Stimulated activated CD4-positive, alpha-beta T cell treated with anti-CD3 and anti-CD28 coated beads, TNF-alpha, amount 100 ng/mL, for 48 hours (primary cell): ENCODE measurements around the gene TTC23.
"Not testable (repeated sequence)": the region's sequence is repeated elsewhere in the genome, so short reads cannot be mapped to it uniquely, and the experiment has no call there.

Experiments used
- DNase-seq, 3 donors: peaks; one replicate each; pipeline ENCODE4 v3.0.0-alpha.2; 2020; ENCODE audit warnings: low read depth in 3 of 3

TTC23 gene

DNA sequence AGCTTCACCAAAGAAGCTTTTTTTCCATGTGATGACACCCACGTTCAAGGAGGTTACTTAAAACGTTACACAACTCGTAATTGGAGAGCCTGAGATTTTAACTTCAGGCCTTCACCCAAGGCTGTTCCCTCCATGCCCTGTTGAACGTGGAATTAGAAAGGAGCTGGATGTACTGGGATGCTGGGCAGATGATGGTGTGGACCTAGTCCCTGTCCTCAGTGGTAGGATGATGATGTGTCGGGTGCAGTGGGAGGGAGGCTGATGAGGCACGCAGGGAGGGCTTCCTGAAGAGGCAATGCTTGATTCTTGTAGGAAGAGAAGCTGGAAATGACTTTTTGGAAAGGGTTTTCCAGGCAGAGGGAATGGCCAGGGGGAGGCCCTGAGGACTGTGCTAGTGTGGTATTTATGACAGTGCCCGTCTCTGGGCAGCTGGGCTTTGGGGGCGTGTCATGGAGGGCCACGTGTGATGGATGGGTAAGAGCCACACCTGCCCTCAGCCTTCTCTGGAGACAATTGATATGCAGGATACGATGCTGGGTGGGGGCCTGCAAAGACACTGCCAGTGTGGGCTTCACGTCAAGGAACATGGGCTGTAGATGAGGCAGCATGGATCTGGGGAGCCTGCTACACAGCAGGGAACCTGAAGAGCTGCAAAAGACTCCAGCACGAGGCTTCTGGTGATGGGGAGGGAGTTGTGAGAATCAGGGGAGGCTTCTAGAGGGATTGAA, 129.2 kb downstream of the TTC23 start:
- no peak for DNase-seq

DNA sequence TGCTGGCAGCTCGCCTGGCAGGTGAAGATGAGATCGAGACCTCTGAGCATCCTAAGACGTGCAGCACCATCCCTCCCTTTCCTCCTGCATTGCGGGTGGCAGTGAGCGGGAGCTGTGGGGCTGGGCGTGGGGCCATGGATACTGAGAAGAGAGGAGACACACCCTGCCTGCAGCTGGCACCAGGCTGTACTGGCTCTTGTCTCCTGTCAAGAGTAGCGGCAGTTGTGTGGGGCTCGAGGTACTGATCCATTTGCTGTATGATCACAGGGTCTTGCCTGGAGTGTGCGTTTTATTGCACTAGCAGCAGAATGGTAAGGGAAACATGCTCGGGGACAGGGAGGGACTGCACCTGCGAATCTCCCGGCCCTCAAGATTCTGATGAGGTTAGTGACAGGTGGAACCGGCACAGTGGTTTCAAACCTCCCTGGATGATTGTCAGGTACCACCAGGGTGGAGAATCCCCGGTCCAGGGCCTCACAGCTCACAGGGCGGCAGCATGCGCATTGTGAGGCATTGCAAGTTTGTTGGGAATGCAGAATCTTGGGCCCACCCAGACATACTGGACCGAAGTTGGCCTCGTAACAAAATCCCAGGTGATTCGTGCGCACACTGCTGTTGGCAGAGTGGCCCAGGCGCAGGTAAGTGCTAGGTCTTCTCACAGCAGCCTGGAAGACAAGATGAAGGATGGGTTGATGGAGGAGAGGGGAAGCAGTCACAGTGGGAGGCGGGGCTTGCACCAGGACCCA, 130.4 kb downstream of the TTC23 start:
- no peak for DNase-seq

DNA sequence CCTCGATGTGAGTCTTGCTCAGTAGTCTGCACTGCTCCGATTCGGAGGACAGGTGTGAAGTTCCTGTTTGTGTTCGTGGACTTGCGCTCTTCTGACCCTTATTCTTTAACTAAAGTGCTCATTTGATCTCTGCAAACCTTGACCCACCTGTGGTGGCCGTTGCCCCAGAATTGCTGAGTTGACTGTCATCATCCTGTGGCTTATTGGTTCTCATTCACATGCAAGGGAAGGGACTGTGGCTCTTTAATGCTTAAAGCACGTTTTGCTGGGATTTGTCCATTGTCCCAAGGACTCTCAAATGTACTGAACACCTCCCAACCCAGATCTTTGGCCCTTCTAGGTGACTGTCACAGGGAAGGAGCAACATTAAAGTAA, 131.1 kb downstream of the TTC23 start:
- DNase-seq, result no peak

DNA sequence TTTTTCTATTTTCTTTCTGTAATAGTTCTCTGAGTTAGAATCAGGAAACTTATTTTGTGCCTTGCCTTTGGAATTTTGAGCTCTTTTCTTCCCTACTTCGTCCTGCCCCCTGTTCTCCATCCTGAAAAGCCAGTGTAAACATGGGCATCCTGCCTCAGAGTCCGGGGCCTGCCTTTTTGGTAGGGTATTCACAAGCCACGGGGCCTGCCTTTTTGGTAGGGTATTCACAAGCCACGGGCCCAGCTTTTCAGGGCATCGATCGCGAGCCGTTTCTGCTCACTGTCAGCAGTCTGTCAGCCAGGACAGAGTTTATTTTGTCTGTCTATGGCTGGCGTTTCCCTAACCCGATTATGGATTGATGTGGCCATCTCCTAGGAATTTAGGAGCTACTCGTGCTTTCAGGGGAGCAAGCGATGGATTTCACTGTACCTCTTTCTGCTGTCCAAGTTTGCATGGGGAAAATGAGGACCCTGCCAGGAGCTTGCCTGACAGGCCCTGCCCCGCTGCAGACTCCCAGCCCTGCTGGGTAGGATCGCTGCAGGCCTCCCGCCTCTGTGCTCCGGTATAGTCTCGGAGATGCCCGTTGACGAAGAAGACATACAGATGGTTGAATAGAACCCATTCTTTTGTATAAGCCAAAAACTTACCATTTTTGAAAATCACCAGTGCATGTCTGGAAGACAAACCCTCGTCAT, 131.7 kb downstream of the TTC23 start:
- DNase-seq, result no peak

DNA sequence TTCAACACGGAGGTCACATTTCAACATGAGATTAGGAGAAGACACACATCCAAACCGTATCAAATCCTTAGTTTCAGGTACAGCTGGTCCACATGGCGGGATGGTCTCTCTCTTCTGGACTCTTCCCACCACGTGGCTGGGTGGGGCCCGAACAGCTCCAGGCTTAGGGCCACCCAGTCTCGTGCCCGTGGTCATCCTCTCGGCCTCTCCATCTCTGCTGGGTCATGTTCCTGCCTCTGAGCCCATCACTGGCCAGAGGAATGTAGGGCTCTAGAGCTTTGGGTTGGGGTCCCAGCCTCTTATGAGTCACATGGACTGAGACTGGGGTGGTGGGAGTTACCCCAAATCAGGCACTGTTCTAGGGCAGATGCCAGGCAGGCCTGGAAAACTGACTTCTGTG, 132.3 kb downstream of the TTC23 start:
- no peak for DNase-seq

DNA sequence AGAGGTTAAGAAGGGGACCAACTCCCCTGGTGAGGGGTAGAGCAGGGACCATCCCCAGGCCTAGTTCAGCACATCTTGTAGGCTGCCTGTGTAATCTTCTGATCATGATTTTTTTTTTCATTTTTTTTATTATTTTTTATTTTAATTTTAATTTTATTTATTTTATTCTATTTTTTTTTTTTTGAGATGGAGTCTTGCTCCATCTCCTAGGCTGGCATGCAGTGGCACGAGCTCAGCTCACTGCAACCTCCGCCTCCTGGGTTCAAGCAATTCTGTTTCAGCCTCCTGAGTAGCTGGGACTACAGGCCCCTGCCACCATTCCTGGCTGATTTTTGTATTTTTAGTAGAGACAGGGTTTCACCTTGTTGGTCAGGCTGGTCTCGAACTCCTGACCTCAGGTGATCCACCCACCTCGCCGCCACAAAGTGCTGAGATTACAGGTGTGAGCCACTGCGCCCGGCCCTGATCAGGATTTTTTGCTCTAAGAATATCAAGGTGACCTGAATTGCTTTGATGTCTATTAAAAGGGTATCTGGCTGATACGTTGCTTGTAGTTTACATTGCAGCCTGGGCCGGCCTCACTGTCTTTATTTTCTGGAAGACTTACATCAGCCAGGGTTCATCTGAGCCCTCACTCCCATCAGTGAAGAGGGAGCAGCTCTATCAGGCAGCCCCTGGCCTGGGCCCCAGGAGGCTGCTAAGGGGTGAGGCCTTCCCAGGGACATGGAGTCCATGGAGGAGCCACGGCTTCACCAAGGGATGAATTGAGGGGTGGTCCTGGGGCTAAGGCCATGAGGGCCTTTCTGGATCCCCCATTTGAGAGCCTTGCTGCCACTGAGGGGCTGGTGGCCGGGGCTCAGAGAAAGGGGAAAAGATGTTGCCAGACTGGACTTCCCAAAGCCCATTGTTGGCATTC, 133.8 kb downstream of the TTC23 start:
- no peak for DNase-seq

DNA sequence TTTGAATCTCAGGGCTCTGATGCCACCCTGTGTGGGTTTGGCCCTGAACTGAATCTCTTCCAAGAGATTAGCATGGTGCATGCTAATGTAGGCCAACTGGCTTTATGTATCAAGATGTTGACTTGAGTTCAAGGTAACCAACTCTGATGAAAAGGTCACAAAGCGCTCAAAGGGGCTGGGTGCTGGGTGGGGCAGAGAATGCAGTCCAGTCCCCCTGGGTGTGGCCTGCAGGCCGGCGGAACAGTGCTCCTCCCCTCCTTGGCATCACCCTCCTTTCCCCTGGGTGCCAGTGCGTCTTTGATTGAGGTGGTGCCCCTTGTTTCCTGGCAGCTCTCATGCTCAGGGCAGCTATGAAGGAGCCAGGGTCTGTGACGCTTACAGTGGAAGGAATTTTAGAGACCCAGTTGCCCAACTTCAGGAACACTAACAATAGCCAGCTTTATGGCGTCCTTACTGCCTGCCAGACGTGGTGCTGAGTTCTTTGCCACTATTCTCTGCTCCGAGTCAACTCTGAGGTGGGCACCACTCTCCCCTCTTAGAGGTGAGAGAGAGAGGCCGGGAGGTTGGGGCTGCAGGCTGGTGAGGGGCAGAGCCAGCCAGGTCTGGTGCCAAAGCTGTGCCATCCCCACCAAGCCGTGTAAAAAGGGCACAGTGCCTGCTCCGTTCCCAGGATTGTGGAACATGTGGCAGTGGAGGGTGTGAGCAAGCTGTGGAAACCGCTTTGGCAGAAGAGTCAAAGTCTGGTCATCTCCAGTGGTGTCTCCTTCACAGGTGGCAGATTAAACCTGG, 134.7 kb downstream of the TTC23 start:
- DNase-seq, result no peak

DNA sequence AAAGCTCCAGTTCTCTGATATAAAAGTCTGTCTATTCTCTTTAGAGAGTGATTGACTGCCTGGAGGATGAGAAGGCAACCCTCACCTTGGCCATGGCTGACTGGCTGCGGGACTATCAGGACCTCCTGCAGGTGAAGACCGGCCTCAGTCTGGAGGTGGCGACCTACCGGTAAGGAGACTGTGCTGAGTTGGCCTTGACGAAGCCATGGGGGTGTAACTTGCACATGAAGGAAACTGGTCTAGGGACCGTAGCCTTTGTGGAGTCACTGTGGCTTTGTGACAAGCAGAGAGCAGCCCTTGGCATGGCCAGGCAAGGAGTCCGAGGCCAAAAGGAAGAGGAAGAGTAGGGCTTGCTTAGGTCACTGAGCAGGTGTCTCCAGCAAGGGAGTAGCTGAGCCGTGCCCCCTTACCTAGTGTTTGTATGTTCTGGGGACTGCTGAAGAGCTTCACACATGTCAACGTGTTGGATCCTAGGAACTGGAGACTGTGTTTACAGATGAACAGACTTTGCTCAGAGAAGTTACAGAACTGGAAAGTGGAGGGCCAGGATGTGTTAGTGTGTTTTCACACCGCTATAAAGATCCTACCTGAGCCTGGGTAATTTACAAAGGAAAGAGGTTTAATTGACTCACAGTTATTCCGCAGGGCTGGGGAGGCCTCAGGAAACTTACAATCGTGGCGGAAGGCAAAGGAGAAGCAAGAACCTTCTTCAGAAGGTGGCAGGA, 135.7 kb downstream of the TTC23 start:
- DNase-seq, result no peak

DNA sequence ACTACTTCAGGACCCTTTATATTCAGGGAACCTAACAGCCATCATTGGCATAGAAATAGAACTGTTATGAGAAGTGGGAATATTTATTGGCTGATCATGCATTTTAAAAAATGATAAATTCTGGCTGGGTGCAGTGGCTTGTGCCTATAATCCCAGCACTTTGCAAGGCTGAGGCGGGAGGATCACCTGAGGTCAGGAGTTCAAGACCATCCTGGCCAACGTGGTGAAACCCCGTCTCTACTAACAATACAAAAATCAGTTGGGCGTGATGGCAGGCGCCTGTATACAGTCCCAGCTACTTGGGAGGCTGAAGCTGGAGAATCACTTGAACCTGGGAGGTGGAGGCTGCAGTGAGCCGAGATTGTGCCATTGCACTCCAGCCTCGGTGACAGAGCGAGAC, 137.7 kb downstream of the TTC23 start:
- not testable (repeated sequence) for DNase-seq

DNA sequence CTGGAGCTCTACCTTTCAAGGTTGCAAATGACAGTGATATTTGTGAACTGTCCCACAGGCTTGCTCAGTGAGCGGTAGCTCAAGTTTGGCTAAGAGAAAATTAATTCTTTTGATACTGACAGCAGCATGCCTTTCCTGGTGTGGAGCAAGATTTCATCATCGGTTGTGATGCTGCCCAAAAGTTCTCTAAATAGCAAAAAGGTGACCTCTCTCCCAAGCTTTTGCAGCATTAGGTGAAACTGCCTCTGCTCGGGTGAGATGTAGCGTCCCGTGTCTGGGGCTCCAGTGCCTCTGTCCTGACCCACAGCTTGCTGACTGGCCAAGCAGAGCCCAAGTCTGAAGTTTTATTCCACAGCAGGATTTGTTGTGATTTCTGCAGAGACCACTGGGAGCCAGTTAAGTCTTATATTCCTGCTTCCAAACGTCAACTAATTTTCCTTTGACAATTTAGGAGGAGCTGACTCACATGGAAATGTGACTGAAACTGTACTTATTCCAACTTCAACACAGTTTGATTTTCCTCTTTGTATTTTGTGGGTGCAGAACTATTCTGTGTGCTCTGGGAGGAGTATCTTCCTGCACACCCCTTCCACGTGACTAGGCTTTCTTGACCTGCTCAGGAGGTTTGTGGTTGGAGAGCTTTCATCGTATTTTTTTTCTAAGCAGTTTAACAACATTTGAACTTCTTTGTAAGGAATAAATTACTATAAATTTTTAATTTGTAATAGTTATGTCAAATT, 138.6 kb downstream of the TTC23 start:
- no peak for DNase-seq

DNA sequence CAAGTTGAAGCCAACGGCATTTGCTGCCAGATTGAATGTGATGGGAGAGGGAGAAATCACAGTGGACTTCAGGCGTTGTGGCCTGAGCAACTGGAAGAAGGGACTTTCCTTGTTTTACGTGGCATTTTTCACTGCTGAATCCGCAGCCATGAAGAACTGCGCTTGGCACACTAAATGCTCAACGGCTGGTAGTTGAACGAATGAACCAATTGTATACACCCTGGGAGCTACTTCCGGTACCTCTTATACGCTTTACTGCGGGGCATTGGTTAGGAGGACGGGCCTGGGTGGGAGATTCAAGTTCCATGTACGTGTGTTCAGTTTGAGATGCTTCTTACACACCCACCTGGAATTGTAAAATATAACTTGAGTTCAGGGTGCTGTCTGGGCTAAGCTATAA, 139.3 kb downstream of the TTC23 start:
- no peak for DNase-seq

DNA sequence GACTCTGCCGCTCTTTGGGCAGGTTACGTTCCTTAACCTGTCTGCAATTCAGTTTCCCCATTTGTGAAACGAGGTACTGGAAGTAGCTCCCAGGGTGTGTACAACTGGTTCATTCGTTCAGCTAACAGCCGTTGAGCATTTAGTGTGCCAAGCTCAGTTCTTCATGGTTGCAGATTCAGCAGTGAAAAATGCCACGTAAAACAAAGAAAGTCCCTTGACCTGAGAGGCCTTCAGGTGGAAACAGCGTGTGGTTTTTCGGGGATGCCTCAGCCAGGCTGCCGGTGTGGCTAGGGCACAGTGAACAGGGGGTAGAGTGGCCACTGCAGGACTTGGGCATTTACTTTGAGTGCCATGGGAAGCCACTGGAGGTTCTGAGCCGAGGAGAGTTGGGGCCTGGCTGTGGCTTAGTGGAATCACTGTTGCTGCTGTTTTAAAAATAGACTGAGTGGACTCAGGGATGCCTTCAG, 139.8 kb downstream of the TTC23 start:
- no peak for DNase-seq

DNA sequence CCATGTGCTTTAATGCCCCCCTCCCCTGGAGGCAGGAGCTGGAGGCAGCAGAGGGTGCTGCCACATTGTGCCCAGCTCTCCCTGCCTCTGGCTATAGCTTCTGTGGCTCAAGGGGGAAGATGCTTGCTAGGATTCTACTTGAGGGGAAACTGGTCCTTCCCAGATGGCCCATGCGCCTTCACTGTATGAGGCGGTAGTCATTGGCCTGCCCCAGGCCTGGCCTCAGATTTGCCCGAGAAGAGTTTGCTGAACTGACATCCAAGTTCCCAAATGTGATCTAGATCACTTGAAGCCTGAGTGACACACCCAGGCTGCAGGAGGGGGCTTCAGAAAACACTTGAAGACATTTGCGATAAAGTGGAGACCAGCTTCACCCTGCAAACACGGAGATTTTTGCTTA, 140.4 kb downstream of the TTC23 start:
- no peak for DNase-seq

DNA sequence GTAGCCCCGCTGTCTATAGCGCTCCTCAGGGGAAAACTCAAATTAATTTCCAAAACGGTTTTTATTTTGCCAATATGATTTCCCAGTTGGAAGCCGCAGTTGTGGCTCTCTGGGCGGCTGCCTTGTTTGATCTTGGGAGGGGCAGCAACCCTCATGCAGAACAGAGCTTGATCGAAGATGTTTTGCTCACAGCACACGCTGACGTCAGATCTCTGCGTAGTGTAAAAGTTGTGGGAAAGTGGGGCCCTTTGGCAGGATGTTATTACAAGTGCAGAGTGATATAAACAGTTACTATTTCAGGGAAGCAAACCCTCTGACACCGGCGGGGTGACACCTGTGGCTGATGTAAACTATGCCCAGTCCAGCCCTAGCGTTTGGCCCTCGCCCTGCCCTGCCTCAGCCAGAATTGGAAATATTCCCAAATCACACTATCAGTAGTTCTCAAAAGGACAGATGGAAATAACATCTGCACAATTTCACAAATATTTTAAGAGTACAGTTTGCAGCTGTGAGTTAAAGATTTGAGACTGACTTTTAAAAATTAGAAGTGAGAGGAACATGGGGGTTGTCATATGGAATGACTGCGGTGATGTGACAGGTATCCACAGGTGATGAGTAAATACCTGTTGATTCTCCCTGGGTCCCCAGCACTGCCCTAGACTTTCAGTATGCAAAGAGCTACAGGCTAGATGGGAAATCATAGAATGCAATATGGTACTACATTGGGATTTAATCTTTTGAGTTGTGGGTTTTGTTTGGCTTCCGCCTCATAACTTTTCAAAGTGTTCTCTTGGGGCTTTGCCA, 142.8 kb downstream of the TTC23 start:
- no peak for DNase-seq

DNA sequence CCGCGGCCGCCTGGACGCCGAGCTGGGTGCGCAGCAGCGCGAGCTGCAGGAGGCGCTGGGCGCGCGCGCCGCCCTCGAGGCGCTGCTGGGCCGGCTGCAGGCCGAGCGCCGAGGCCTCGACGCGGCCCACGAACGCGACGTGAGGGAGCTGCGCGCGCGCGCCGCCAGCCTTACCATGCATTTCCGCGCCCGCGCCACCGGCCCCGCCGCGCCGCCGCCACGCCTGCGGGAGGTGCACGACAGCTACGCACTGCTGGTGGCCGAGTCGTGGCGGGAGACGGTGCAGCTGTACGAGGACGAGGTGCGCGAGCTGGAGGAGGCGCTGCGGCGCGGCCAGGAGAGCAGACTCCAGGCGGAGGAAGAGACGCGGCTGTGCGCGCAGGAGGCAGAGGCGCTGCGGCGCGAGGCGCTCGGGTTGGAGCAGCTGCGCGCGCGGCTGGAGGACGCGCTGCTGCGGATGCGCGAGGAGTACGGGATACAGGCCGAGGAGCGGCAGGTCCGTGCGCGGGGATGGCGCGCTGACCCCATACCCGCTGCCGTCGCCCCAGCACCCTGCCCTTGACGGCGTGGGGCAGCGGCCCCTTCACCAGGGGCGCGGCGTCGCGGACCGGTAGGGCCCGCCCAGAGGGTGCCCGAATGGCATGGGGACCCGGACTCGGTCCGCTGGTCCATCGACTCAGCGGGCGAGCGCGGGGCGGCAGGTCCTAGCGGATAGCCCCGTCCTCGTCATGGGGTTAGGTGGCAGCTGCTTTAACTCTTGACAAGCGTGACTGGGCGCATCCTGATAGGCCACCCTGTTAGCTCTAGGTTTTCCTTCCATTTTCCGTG, 143.7 kb downstream of the TTC23 start:
- peak in 1 of 3 donors; percentile 21 for DNase-seq

DNA sequence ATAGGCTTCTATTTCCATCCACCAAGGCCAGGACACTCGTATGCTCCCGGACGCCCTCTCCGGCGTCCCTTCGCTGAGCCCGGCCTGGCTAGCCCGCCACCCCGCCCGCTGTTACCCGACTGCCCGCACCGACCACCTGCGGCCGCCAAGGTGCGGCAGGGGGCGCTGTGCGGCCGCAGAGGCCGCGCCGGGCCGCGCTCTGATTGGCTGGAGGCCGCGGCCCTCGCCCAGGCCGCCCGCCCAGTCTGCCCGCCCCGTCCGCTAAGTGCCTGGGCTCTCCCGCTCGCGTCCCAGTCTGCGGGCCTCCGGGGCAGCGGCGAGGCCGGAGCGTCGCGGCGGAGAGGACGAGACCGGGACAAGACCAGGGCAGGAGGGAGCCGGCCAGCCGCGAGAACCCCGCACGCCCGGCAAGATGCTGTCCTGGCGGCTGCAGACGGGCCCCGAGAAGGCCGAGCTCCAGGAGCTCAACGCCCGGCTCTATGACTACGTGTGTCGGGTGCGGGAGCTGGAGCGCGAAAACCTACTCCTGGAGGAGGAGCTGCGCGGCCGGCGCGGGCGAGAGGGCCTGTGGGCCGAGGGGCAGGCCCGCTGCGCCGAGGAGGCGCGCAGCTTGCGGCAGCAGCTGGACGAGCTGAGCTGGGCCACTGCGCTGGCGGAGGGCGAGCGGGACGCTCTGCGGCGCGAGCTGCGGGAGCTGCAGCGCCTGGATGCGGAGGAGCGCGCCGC, 144.4 kb downstream of the TTC23 start, which contains the start of gene SYNM:
Gene SYNM, plus strand, starts transcription at position 293 of the 726 bp plus-strand sequence. Its CDS starts 120 bp downstream, at position 413.
- DNase-seq, result peak in 1 of 3 donors; percentile 47

DNA sequence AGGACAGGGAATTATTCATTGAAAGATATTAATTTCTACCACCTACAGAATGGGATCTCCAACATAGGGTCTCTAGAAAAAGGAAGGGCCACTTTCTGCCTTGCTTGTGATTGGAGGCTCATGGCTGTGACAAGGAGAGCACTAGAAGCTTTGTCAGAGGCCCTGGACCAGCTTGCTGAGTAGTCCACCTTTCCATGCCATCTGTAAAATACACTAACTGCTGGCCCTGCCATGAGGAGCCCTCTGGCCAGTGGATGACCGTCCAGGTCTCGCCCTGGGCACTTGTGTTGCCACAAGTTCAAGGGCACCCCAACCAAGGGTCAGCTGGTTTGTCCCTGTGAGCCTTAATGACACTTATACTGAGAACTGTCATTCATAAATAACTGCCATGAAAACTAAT, 146.1 kb downstream of the TTC23 start:
- no peak for DNase-seq
